ENCODE measurements around the gene DUS2. TPM values are rescaled to one million over a fixed set of nuclear protein-coding genes. Genes with fewer than 3 reads are reported as not detected.
"Not testable (repeated sequence)": the region's sequence is repeated elsewhere in the genome, so short reads cannot be mapped to it uniquely, and the experiment has no call there.

The DUS2 gene
- total RNA-seq, 4 donors from 2014 or later, result 7.2 to 15.0 (median 8.7) TPM

GRCh38 chr16:68005786-68006286 is 17.2 kb upstream of the DUS2 start:
- TF ChIP-seq POLR2AphosphoS5 (IDR thresholded peaks at IDR 0.05) (no peak), EP300 (IDR thresholded peaks at IDR 0.05) (no peak)
- Histone ChIP-seq H3K9me3 (no peaks in the 10 kb centered on the region), H3K27ac (peak overlapping the region in 3 of 4 donors; percentile 51 to 61 (median 60)), H3K4me1 (no peaks in the 10 kb centered on the region), H3K4me3 (no peak overlapping the region), H3K27me3 (no peaks in the 10 kb centered on the region), H3K36me3 (no peaks in the 10 kb centered on the region)
- WGBS, 2 donors (ENCODE audit: low coverage in 1 of 2), result 34% methylated on average over 6 of the region's 6 CpGs; no CpG with 5 or more reads in 1 of the 2 donors
- peak; percentile 77 for ATAC-seq

GRCh38 chr16:68009157-68009735 is 13.8 kb upstream of the DUS2 start:
- no peak for TF ChIP-seq EP300 (IDR thresholded peaks at IDR 0.05)
- H3K9me3 ChIP-seq, result no peaks in the 10 kb centered on the region
- peaks cover 7% of the 10 kb centered on the region for H3K27me3 ChIP-seq
- WGBS, 2 donors (ENCODE audit: low coverage in 1 of 2), result 42 to 54% methylated on average over 4 to 5 of the region's 9 CpGs
- H3K4me1 ChIP-seq, result no peaks in the 10 kb centered on the region
- no peaks in the 10 kb centered on the region for H3K36me3 ChIP-seq
- no peak overlapping the region for H3K4me3 ChIP-seq
- no peak overlapping the region for H3K27ac ChIP-seq
- no peak for ATAC-seq

GRCh38 chr16:68009872-68010271 is 13.2 kb upstream of the DUS2 start:
- not testable (repeated sequence) for ATAC-seq, H3K36me3 ChIP-seq, H3K27ac ChIP-seq, H3K4me3 ChIP-seq, H3K27me3 ChIP-seq, H3K4me1 ChIP-seq, H3K9me3 ChIP-seq
- 74 to 86% methylated on average over 2 to 3 of the region's 4 CpGs for WGBS, 2 donors (ENCODE audit: low coverage in 1 of 2)

DNA sequence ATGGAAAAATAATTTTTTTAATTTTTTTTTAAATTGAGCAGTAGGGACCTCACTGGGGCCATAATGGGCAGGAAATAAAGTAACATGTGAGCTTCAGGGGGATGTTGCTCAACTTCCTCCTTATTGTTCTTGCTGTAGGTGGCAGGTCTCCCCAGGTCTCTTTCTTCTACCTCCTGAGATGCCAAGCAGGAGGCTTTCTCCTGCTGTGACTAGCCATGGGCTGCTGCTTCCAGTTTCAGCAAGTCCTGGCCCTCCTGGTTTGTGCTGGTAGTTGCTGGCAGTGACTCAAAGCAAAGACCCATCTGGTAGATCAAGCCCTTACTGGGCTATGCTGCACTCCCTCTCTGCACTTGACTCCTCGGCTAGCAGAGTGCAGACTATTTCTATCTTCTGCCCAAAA is 9.6 kb upstream of the DUS2 start:
- no peak for ATAC-seq

DNA sequence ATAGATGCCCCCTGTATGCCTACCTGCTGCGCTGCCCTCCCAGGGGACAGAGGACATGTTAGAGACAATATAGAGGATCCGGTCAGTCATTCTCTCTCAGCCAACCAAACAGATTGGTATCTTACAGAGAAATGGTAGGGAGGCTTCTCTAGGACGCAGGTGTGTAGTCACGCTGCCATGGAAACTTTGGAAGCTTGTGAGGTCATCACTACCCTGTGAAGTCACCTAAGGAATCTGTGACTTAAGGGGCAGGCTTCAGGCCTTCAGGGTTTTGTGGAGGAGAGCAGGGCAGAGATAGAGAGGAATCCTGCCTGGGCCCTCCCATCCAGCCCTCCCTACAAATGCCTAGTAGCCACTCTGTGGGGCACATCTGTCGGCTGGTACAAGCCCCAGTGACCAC is 7.4 kb upstream of the DUS2 start, which contains the start of gene DPEP2NB:
DPEP2NB (minus strand) TSS at position 231 of the 400 bp plus-strand sequence; CDS start at position 90, 141 bp downstream.
- TF ChIP-seq POLR2AphosphoS5 (IDR thresholded peaks at IDR 0.05) (no peak), POLR2A (IDR thresholded peaks at IDR 0.05) (no peak), EP300 (IDR thresholded peaks at IDR 0.05) (no peak), CTCF (IDR thresholded peaks at IDR 0.05) (no peak)
- Histone ChIP-seq H3K4me3 (no peak within 1 kb of the TSS), H3K27me3 (peaks cover 7% of the 10 kb centered on the region), H3K9me3 (no peaks in the 10 kb centered on the region), H3K36me3 (no peaks in the 10 kb centered on the region), H3K4me1 (no peaks in the 10 kb centered on the region), H3K27ac (no peak within 1 kb of the TSS)
- 81 to 100% methylated on average over 2 to 3 of the region's 5 CpGs for WGBS, 2 donors (ENCODE audit: low coverage in 1 of 2)
- no peak for ATAC-seq

More for the DNA sequence above, 9.6 kb upstream of the DUS2 start:
- Histone ChIP-seq H3K27me3 (peaks cover 7% of the 10 kb centered on the region), H3K4me3 (no peak overlapping the region), H3K27ac (no peak overlapping the region), H3K4me1 (no peaks in the 10 kb centered on the region), H3K9me3 (no peaks in the 10 kb centered on the region), H3K36me3 (no peaks in the 10 kb centered on the region)
- TF ChIP-seq EP300 (IDR thresholded peaks at IDR 0.05) (no peak), POLR2AphosphoS5 (IDR thresholded peaks at IDR 0.05) (no peak), POLR2A (IDR thresholded peaks at IDR 0.05) (no peak), CTCF (IDR thresholded peaks at IDR 0.05) (no peak)
- WGBS, 2 donors (ENCODE audit: low coverage in 1 of 2), result 56 to 60% methylated on average over 1 of the region's 1 CpG

GRCh38 chr16:68019167-68019680 is 3.9 kb upstream of the DUS2 start:
- Histone ChIP-seq H3K4me3 (no peak overlapping the region), H3K27me3 (no peaks in the 10 kb centered on the region), H3K9me3 (no peaks in the 10 kb centered on the region), H3K27ac (no peak overlapping the region), H3K4me1 (peaks cover 0 to 28% (median 21%) of the 10 kb centered on the region in 3 donors), H3K36me3 (peaks cover 0 to 10% of the 10 kb centered on the region in 2 donors)
- TF ChIP-seq POLR2A (IDR thresholded peaks at IDR 0.05) (no peak), POLR2AphosphoS5 (IDR thresholded peaks at IDR 0.05) (no peak), EP300 (IDR thresholded peaks at IDR 0.05) (no peak), CTCF (IDR thresholded peaks at IDR 0.05) (no peak)
- ATAC-seq, result no peak
- 57 to 74% methylated on average over 1 to 7 of the region's 8 CpGs for WGBS, 2 donors (ENCODE audit: low coverage in 1 of 2)

Measured in gastroesophageal sphincter (tissue), 4 donors.